ENCODE measurements around the gene CFAP100.

CFAP100 gene

GRCh38 chr3:126353694-126354321 lies 40.9 kb upstream of the CFAP100 start:
- ATAC-seq: no peak
- no peaks in the 10 kb centered on the region for H3K36me3 Mint-ChIP-seq

GRCh38 chr3:126354776-126355175 lies 39.9 kb upstream of the CFAP100 start:
- Mint-ChIP-seq H3K27ac (no peak overlapping the region), H3K4me3 (no peak overlapping the region), H3K4me1 (peaks cover 20% of the 10 kb centered on the region), H3K9me3 (no peaks in the 10 kb centered on the region), H3K36me3 (no peaks in the 10 kb centered on the region), H3K27me3 (peaks cover 56% of the 10 kb centered on the region)
- no peak for ATAC-seq

More at GRCh38 chr3:126353694-126354321, 40.9 kb upstream of the CFAP100 start:
- H3K4me1 Mint-ChIP-seq: peaks cover 20% of the 10 kb centered on the region
- no peaks in the 10 kb centered on the region for H3K9me3 Mint-ChIP-seq
- H3K4me3 Mint-ChIP-seq: no peak overlapping the region
- peaks cover 46% of the 10 kb centered on the region for H3K27me3 Mint-ChIP-seq
- H3K27ac Mint-ChIP-seq: no peak overlapping the region

- H3K27ac Mint-ChIP-seq: no peak overlapping the region
- no peak for ATAC-seq
- H3K4me1 Mint-ChIP-seq: peaks cover 20% of the 10 kb centered on the region
- H3K36me3 Mint-ChIP-seq: no peaks in the 10 kb centered on the region
- peak overlapping the region; percentile 79 for H3K4me3 Mint-ChIP-seq
- H3K27me3 Mint-ChIP-seq: peaks cover 60% of the 10 kb centered on the region
- no peaks in the 10 kb centered on the region for H3K9me3 Mint-ChIP-seq
Observed at GRCh38 chr3:126355251-126355650, 39.5 kb upstream of the CFAP100 start.

- H3K27ac Mint-ChIP-seq: no peak overlapping the region
- H3K9me3 Mint-ChIP-seq: no peaks in the 10 kb centered on the region
- H3K4me1 Mint-ChIP-seq: peaks cover 20% of the 10 kb centered on the region
- H3K36me3 Mint-ChIP-seq: no peaks in the 10 kb centered on the region
- no peak for ATAC-seq
- peak overlapping the region; percentile 79 for H3K4me3 Mint-ChIP-seq
- peaks cover 67% of the 10 kb centered on the region for H3K27me3 Mint-ChIP-seq
Observed at GRCh38 chr3:126355777-126356372, 38.8 kb upstream of the CFAP100 start.

- Mint-ChIP-seq H3K4me3 (peak overlapping the region; percentile 79), H3K36me3 (no peaks in the 10 kb centered on the region), H3K4me1 (peaks cover 20% of the 10 kb centered on the region), H3K9me3 (no peaks in the 10 kb centered on the region), H3K27me3 (peaks cover 74% of the 10 kb centered on the region), H3K27ac (no peak overlapping the region)
- ATAC-seq: peak; percentile 1
Observed at GRCh38 chr3:126356373-126357264, 38.1 kb upstream of the CFAP100 start.

- Mint-ChIP-seq H3K4me1 (peaks cover 20% of the 10 kb centered on the region), H3K4me3 (peak within 1 kb of the TSS; percentile 84), H3K36me3 (no peaks in the 10 kb centered on the region), H3K27ac (no peak within 1 kb of the TSS), H3K9me3 (no peaks in the 10 kb centered on the region), H3K27me3 (peaks cover 80% of the 10 kb centered on the region)
- peak; percentile 90 for ATAC-seq
Observed at GRCh38 chr3:126357295-126358037, 37.2 kb upstream of the CFAP100 start, which contains the start of gene KLF15. Gene KLF15 (minus strand): TSS chr3:126357408. CDS start chr3:126352922, 4,486 bp downstream.

GRCh38 chr3:126358038-126358815 lies 36.5 kb upstream of the CFAP100 start:
- Mint-ChIP-seq H3K27ac (no peak overlapping the region), H3K36me3 (no peaks in the 10 kb centered on the region), H3K4me3 (peak overlapping the region; percentile 84), H3K4me1 (peaks cover 24% of the 10 kb centered on the region), H3K9me3 (no peaks in the 10 kb centered on the region), H3K27me3 (peaks cover 83% of the 10 kb centered on the region)
- ATAC-seq: no peak

- H3K27me3 Mint-ChIP-seq: peaks cover 80% of the 10 kb centered on the region
- no peak overlapping the region for H3K27ac Mint-ChIP-seq
- H3K4me1 Mint-ChIP-seq: peaks cover 26% of the 10 kb centered on the region
- H3K36me3 Mint-ChIP-seq: no peaks in the 10 kb centered on the region
- H3K4me3 Mint-ChIP-seq: no peak overlapping the region
- no peak for ATAC-seq
- H3K9me3 Mint-ChIP-seq: no peaks in the 10 kb centered on the region
Observed at GRCh38 chr3:126358816-126359181, 35.9 kb upstream of the CFAP100 start.

GRCh38 chr3:126360046-126360713 lies 34.5 kb upstream of the CFAP100 start:
- Mint-ChIP-seq H3K36me3 (no peaks in the 10 kb centered on the region), H3K4me3 (no peak overlapping the region), H3K9me3 (no peaks in the 10 kb centered on the region), H3K4me1 (peaks cover 26% of the 10 kb centered on the region), H3K27me3 (peaks cover 74% of the 10 kb centered on the region), H3K27ac (no peak overlapping the region)
- ATAC-seq: no peak

GRCh38 chr3:126360714-126361060 lies 34.0 kb upstream of the CFAP100 start:
- Mint-ChIP-seq H3K27ac (no peak overlapping the region), H3K4me3 (no peak overlapping the region), H3K27me3 (peaks cover 73% of the 10 kb centered on the region), H3K4me1 (peaks cover 22% of the 10 kb centered on the region), H3K36me3 (no peaks in the 10 kb centered on the region), H3K9me3 (no peaks in the 10 kb centered on the region)
- ATAC-seq: no peak

- Mint-ChIP-seq H3K27me3 (peaks cover 73% of the 10 kb centered on the region), H3K4me1 (peaks cover 17% of the 10 kb centered on the region), H3K4me3 (no peak overlapping the region), H3K9me3 (no peaks in the 10 kb centered on the region), H3K36me3 (no peaks in the 10 kb centered on the region), H3K27ac (no peak overlapping the region)
- no peak for ATAC-seq
Observed at GRCh38 chr3:126361211-126361610, 33.5 kb upstream of the CFAP100 start.

- no peak overlapping the region for H3K27ac Mint-ChIP-seq
- H3K9me3 Mint-ChIP-seq: no peaks in the 10 kb centered on the region
- H3K36me3 Mint-ChIP-seq: no peaks in the 10 kb centered on the region
- H3K4me3 Mint-ChIP-seq: no peak overlapping the region
- H3K27me3 Mint-ChIP-seq: peaks cover 55% of the 10 kb centered on the region
- peaks cover 6% of the 10 kb centered on the region for H3K4me1 Mint-ChIP-seq
- no peak for ATAC-seq
Observed at GRCh38 chr3:126364130-126364695, 30.5 kb upstream of the CFAP100 start.

GRCh38 chr3:126364731-126365301 lies 29.9 kb upstream of the CFAP100 start:
- Mint-ChIP-seq H3K27ac (no peak overlapping the region), H3K27me3 (peaks cover 49% of the 10 kb centered on the region), H3K4me3 (no peak overlapping the region), H3K9me3 (no peaks in the 10 kb centered on the region), H3K4me1 (peaks cover 6% of the 10 kb centered on the region), H3K36me3 (no peaks in the 10 kb centered on the region)
- ATAC-seq: no peak

All from stimulated activated memory B cell treated with anti-CD40 and anti-IgM and Interleukin-4, amounts not matched to agents 10 μg/mL and 1 μg/mL and 100 μg/mL, for 72 hours (primary cell).